ENCODE results near the gene SNRPA1. TPM values are rescaled to one million over a fixed set of nuclear protein-coding genes. Genes with fewer than 3 reads are reported as not detected.

SNRPA1 gene
- total and polyA plus RNA-seq, 2 experiments from 2014 or later, result 36.6 to 131 TPM

DNA sequence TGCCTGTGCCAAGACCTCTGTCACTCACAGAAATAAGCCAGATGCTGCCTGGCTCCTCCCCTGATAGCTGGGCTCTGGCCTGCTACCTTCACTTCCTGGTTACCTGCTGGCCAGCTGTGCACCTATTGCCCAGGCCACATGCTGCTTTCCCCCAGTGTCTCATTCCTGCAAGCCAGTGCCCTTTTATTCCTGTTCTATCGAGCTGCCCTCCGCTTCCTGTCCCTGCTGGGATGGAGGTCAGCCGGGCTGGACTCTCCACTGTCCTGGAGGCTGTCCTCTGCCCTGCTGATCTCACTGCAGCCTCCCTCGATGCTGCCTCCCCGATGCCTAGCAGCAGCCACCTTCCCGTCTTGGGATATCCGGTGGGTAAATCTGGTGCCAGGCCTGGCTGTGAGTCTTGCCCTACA is 37.0 kb upstream of the SNRPA1 start:
- Histone ChIP-seq H3K4me1 (ENCODE audit: low read depth) (no peaks in the 10 kb centered on the region), H3K36me3 (no peaks in the 10 kb centered on the region), H3K4me3 (no peak overlapping the region), H3K9me3 (ENCODE audit: low read depth) (no peaks in the 10 kb centered on the region), H3K27me3 (peaks cover 24% of the 10 kb centered on the region), H3K27ac (no peak overlapping the region)
- TF ChIP-seq, protein P1, sequence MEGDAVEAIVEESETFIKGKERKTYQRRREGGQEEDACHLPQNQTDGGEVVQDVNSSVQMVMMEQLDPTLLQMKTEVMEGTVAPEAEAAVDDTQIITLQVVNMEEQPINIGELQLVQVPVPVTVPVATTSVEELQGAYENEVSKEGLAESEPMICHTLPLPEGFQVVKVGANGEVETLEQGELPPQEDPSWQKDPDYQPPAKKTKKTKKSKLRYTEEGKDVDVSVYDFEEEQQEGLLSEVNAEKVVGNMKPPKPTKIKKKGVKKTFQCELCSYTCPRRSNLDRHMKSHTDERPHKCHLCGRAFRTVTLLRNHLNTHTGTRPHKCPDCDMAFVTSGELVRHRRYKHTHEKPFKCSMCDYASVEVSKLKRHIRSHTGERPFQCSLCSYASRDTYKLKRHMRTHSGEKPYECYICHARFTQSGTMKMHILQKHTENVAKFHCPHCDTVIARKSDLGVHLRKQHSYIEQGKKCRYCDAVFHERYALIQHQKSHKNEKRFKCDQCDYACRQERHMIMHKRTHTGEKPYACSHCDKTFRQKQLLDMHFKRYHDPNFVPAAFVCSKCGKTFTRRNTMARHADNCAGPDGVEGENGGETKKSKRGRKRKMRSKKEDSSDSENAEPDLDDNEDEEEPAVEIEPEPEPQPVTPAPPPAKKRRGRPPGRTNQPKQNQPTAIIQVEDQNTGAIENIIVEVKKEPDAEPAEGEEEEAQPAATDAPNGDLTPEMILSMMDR (IDR thresholded peaks at IDR 0.05; ENCODE audit: low read depth, low read length), result no peak
- no peak for DNase-seq (ENCODE audit: low read depth in 1 of 2, low spot score in 1 of 2)

DNA sequence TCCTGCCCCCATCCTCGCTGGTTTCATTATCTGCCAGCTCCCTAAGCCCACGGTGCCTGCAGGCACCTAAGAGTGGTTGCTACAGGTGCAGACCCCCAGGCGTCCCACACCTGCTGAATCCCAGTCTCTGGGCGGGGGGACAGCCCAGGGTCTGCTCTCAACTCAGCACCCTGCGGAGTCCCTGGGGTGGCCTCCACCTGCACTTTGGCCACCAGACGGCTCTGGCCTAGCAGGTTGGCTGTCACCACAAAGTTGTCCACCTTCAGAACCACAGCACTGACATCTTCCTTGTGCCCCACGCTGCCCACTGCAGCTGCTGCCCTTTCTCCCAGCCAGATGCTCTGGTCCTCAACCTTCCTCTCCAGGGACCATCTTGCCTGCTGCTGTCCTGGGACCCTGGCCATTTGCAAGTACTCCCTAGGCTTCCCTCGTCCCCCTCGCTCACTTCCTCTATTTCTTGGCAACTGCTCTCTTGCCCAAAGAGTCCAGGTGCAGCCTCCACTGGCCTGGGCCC is 34.9 kb upstream of the SNRPA1 start:
- TF ChIP-seq, protein P1 (IDR thresholded peaks at IDR 0.05; ENCODE audit: low read depth, low read length), result no peak

DNA sequence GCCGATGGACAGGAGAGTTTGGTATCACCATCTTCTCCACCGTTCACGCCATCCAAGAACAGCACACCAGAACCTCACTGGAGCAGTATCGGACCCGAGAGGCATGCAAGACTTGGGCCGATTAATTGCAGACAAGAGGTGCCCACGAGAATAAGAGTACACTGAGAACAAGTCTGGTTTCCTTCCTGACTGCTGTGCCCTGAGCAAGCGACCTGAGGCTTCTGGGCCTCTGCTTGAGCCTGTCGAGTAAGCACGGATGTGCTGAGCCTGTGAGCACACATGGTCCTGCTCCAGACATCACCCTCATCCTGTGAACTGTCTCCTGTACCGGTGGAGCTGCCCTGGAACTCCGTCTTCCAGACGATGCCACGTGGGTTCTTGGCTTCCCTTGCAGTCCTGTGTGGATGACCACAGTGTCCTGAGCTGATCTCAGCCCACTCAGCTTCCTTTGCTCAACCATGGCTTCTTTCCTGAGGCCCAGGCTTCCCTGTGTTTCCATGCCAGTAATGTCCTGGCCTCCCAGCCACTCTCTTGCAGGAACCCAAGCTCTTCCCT is 34.3 kb upstream of the SNRPA1 start:
- no peaks in the 10 kb centered on the region for H3K36me3 ChIP-seq
- no peak overlapping the region for H3K4me3 ChIP-seq
- TF ChIP-seq, protein P1 (IDR thresholded peaks at IDR 0.05; ENCODE audit: low read depth, low read length), result no peak
- H3K27ac ChIP-seq, result no peak overlapping the region
- no peaks in the 10 kb centered on the region for H3K9me3 ChIP-seq (ENCODE audit: low read depth)
- H3K4me1 ChIP-seq (ENCODE audit: low read depth), result no peaks in the 10 kb centered on the region
- DNase-seq (ENCODE audit: low read depth in 1 of 2, low spot score in 1 of 2), result no peak
- peaks cover 24% of the 10 kb centered on the region for H3K27me3 ChIP-seq

More for the DNA sequence above, 34.9 kb upstream of the SNRPA1 start:
- Histone ChIP-seq H3K4me3 (no peak overlapping the region), H3K36me3 (no peaks in the 10 kb centered on the region), H3K9me3 (ENCODE audit: low read depth) (no peaks in the 10 kb centered on the region), H3K27ac (no peak overlapping the region), H3K4me1 (ENCODE audit: low read depth) (no peaks in the 10 kb centered on the region), H3K27me3 (peaks cover 24% of the 10 kb centered on the region)
- no peak for DNase-seq (ENCODE audit: low read depth in 1 of 2, low spot score in 1 of 2)

DNA sequence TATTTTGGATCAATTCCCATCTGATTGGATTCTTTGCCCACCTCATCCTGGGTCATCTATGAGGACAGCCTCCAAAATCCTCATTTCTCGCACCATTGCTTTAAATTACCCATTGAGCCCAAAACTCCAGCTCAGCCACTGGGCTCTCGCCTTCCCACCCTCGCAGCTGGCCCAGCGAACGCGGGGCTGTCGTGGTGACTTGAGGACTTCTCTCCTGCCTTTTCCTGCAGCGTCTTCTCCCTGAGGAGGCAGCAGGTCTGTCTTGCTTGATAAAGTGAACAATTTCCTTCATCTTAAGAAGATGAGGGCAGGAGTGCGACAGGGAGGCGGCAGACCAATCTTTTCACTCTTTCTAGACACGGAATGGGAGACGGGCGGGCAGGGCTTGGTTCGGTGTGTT is 33.0 kb upstream of the SNRPA1 start:
- Histone ChIP-seq H3K4me3 (no peak overlapping the region), H3K27me3 (peaks cover 24% of the 10 kb centered on the region), H3K27ac (no peak overlapping the region), H3K36me3 (no peaks in the 10 kb centered on the region), H3K9me3 (ENCODE audit: low read depth) (no peaks in the 10 kb centered on the region), H3K4me1 (ENCODE audit: low read depth) (no peaks in the 10 kb centered on the region)
- TF ChIP-seq, protein P1 (IDR thresholded peaks at IDR 0.05; ENCODE audit: low read depth, low read length), result no peak
- no peak for DNase-seq (ENCODE audit: low read depth in 1 of 2, low spot score in 1 of 2)

DNA sequence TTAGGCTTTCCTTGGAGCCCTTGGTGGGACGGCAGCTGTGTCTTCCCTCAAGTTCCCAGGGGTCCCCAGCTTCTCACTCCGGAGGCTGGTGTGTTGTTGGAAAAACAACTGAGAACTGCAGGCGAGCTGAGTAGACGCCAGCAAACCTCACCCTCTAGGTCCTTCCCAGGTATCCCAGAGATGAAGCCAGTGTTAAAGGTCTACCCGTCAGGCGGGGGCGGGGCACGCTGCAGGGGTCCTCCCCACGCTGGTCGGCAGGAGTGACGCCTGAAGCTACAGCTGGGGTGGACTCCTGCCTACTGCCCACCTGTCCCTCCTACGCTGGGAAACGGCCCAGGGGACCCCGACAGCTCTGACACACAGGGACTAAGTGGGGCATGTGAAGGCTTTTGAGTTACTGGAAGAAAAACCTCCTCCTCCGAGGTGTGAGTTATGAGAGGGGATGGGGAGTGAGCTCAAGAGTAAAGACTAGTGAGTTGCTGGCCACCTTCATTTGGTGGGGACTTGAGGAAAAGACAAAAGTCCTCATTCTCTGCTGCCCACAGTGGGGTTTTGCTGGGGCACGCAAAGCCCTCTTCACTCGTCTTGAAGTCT is 32.2 kb upstream of the SNRPA1 start:
- Histone ChIP-seq H3K27me3 (peaks cover 24% of the 10 kb centered on the region), H3K4me1 (ENCODE audit: low read depth) (no peaks in the 10 kb centered on the region), H3K4me3 (no peak overlapping the region), H3K27ac (no peak overlapping the region), H3K9me3 (ENCODE audit: low read depth) (no peaks in the 10 kb centered on the region), H3K36me3 (no peaks in the 10 kb centered on the region)
- TF ChIP-seq, protein P1 (IDR thresholded peaks at IDR 0.05; ENCODE audit: low read depth, low read length), result no peak
- DNase-seq (ENCODE audit: low read depth in 1 of 2, low spot score in 1 of 2), result no peak
